HepG2 (cell line): ENCODE results near the gene CYB5D1. TPM values are rescaled to one million over a fixed set of nuclear protein-coding genes. Genes with fewer than 3 reads are reported as not detected.

ENCODE experiments used
- AGO2 ChIP-seq: fragments of 200-400 bp; formaldehyde crosslinking; optimal IDR thresholded peaks from 2 replicates; pipeline ENCODE3; 2017; ENCODE audit warnings: mild to moderate bottlenecking, low read depth, low read length, moderate library complexity
- ATM ChIP-seq: fragments of 450-650 bp; IDR thresholded peaks from 2 replicates; pipeline ENCODE4 v1.7.1; 2017; ENCODE audit warnings: mild to moderate bottlenecking, borderline replicate concordance
- BHLHE40 ChIP-seq: IDR thresholded peaks from 2 replicates; pipeline ENCODE4 v1.6.1; 2011; ENCODE audit warnings: low read length, improper control_type of control experiment
- EZH2 ChIP-seq: conservative IDR thresholded peaks from 2 replicates; pipeline ENCODE4 v1.6.1; 2012; ENCODE audit warnings: mild to moderate bottlenecking, low read depth, low read length, moderate library complexity
- GATAD2A ChIP-seq: IDR thresholded peaks from 2 replicates; pipeline ENCODE4 v1.6.1; 2016
- GFI1 ChIP-seq: sonication (generic); formaldehyde crosslinking; IDR thresholded peaks from 2 replicates; pipeline ENCODE4 v1.5.0; 2020; ENCODE audit warnings: missing genetic modification reagents, mild to moderate bottlenecking, borderline replicate concordance
- IKZF1 ChIP-seq: fragments of 450-650 bp; IDR thresholded peaks from 2 replicates; pipeline ENCODE4 v1.7.1; 2016
- ISX ChIP-seq: sonication (generic); formaldehyde crosslinking; conservative IDR thresholded peaks from 2 replicates; pipeline ENCODE4 v1.5.0; 2020; ENCODE audit warnings: missing genetic modification reagents
- MAFF ChIP-seq: IDR thresholded peaks from 2 replicates; pipeline ENCODE4 v1.6.1; 2011; ENCODE audit warnings: low read depth, low read length, improper control_type of control experiment
- MBD4 ChIP-seq: IDR thresholded peaks from 2 replicates; pipeline ENCODE4 v1.6.1; 2012; ENCODE audit warnings: low read length, inconsistent platforms, borderline replicate concordance
- MEIS2 ChIP-seq: sonication (generic); formaldehyde crosslinking; IDR thresholded peaks from 2 replicates; pipeline ENCODE4 v1.9.0; 2021; ENCODE audit warnings: mild to moderate bottlenecking, missing genetic modification reagents
- MLLT10 ChIP-seq: sonication (generic); formaldehyde crosslinking; IDR thresholded peaks from 2 replicates; pipeline ENCODE4 v1.4.0; 2020; ENCODE audit warnings: missing genetic modification reagents
- NCOA2 ChIP-seq: sonication (generic); formaldehyde crosslinking; IDR thresholded peaks from 2 replicates; pipeline ENCODE4 v1.8.0; 2022; ENCODE audit warnings: inconsistent platforms
- PAF1 ChIP-seq: IDR thresholded peaks from 2 replicates; pipeline ENCODE4 v1.6.1; 2016; ENCODE audit warnings: missing genetic modification reagents, missing compliant biosample characterization
- PHF20 ChIP-seq: sonication (generic); formaldehyde crosslinking; IDR thresholded peaks from 2 replicates; pipeline ENCODE4 v1.5.0; 2020; ENCODE audit warnings: mild to moderate bottlenecking, missing genetic modification reagents
- RAD21 ChIP-seq: fragments of 450-650 bp; formaldehyde crosslinking; IDR thresholded peaks from 2 replicates; pipeline ENCODE4 v1.5.0; 2020; ENCODE audit warnings: mild to moderate bottlenecking
- RARG ChIP-seq: sonication (generic); formaldehyde crosslinking; IDR thresholded peaks from 2 replicates; pipeline ENCODE4 v1.4.0; 2020; ENCODE audit warnings: low read depth, mild to moderate bottlenecking, missing genetic modification reagents
- RELA ChIP-seq: sonication (generic); formaldehyde crosslinking; IDR thresholded peaks from 2 replicates; pipeline ENCODE4 v1.4.0; 2020; ENCODE audit warnings: missing genetic modification reagents
- RFX1 ChIP-seq: fragments of 450-650 bp; IDR thresholded peaks from 2 replicates; pipeline ENCODE4 v1.6.1; 2017
- RXRB ChIP-seq: IDR thresholded peaks from 2 replicates; pipeline ENCODE4 v1.6.1; 2016; ENCODE audit warnings: borderline replicate concordance, missing genetic modification reagents, missing compliant biosample characterization
- SKI ChIP-seq: fragments of 450-650 bp; IDR thresholded peaks from one replicate; pipeline ENCODE4 v1.6.1; 2018; ENCODE audit warnings: mild to moderate bottlenecking; ENCODE audit not compliant: partially characterized antibody
- SMAD1 ChIP-seq: sonication (generic); formaldehyde crosslinking; IDR thresholded peaks from 2 replicates; pipeline ENCODE4 v1.4.0; 2020; ENCODE audit warnings: missing genetic modification reagents, low read depth, mild to moderate bottlenecking, borderline replicate concordance
- THAP8 ChIP-seq: sonication (generic); formaldehyde crosslinking; IDR thresholded peaks from 2 replicates; pipeline ENCODE4 v1.5.1; 2020; ENCODE audit warnings: missing genetic modification reagents, mild to moderate bottlenecking, borderline replicate concordance
- XBP1 ChIP-seq: sonication (generic); formaldehyde crosslinking; IDR thresholded peaks from 2 replicates; pipeline ENCODE4 v1.5.0; 2020; ENCODE audit warnings: missing genetic modification reagents
- ZBTB33 ChIP-seq: sonication (generic); formaldehyde crosslinking; IDR thresholded peaks from 2 replicates; pipeline ENCODE4 v1.4.0; 2020; ENCODE audit warnings: missing genetic modification reagents
- ZFP82 ChIP-seq: sonication (generic); formaldehyde crosslinking; IDR thresholded peaks from 2 replicates; pipeline ENCODE4 v1.5.1; 2020; ENCODE audit warnings: mild to moderate bottlenecking, missing genetic modification reagents, borderline replicate concordance
- ZNF143 ChIP-seq: sonication (generic); formaldehyde crosslinking; IDR thresholded peaks from 2 replicates; pipeline ENCODE4 v1.4.0; 2020; ENCODE audit warnings: missing genetic modification reagents
- ZNF343 ChIP-seq: sonication (generic); formaldehyde crosslinking; IDR thresholded peaks from 2 replicates; pipeline ENCODE4 v1.4.0; 2020; ENCODE audit warnings: mild to moderate bottlenecking, missing genetic modification reagents
- ZNF547 ChIP-seq: sonication (generic); formaldehyde crosslinking; IDR thresholded peaks from 2 replicates; pipeline ENCODE4 v1.5.1; 2020; ENCODE audit warnings: mild to moderate bottlenecking, missing genetic modification reagents
- ZNF678 ChIP-seq: sonication (generic); formaldehyde crosslinking; IDR thresholded peaks from 2 replicates; pipeline ENCODE4 v1.4.0; 2020; ENCODE audit warnings: mild to moderate bottlenecking, missing genetic modification reagents
- ZNF776 ChIP-seq: sonication (generic); formaldehyde crosslinking; IDR thresholded peaks from 2 replicates; pipeline ENCODE4 v1.4.0; 2020; ENCODE audit warnings: mild to moderate bottlenecking, missing genetic modification reagents
- polyA plus RNA-seq, 8 experiments: library from polyadenylated mRNA; depleted of rRNA in 3 of 8; stranded (reverse) in 7 of 8; unstranded in 1 of 8; fragments of >200 nt; fragmentation: Illumina TruSeq in 4 of 8; extraction: Trizol in 4 of 8; gene quantifications; 2 replicates each; pipeline versions ENCODE4 v1.2.1 to v1.2.3, GENCODE V29; 2011 to 2016; ENCODE audit warnings: low read depth in 4 of 8, missing spikeins in 1 of 8, mixed read lengths in 1 of 8; ENCODE audit not compliant: insufficient read depth in 1 of 8
- total RNA-seq, 5 experiments: library from RNA; depleted of rRNA; stranded (reverse); fragments of >200 nt; fragmentation: Illumina TruSeq; extraction: Trizol; gene quantifications; 2 replicates each; pipeline ENCODE4 v1.2.3, GENCODE V29; 2016; ENCODE audit warnings: low read depth in 1 of 5

The CYB5D1 gene
- total and polyA plus RNA-seq, 2 of the 13 experiments (the other 11 are each of a cell fraction or from before 2014, with no cell fraction given): 8.9 to 17.0 TPM

- TF ChIP-seq GFI1 (CRISPR knock-in tag) (no peak), RXRB (CRISPR knock-in tag) (peak; percentile 8; the same call in 1 of the 2 replicates), MBD4 (no peak), MLLT10 (CRISPR knock-in tag) (no peak), ISX (CRISPR knock-in tag) (no peak), RELA (CRISPR knock-in tag) (no peak), EZH2 (no peak), GATAD2A (0 out of 2 replicates have a peak, but pooled peaks have one; percentile 13), BHLHE40 (no peak), ZNF776 (CRISPR knock-in tag) (no peak), SKI (peak; percentile 38), RAD21 (peak; percentile 78), RFX1 (peak; percentile 86), ZFP82 (CRISPR knock-in tag) (no peak), ZNF547 (CRISPR knock-in tag) (peak; percentile 37; the same call in 1 of the 2 replicates), MEIS2 (CRISPR knock-in tag) (peak; percentile 78), PAF1 (CRISPR knock-in tag) (0 out of 2 replicates have a peak, but pooled peaks have one; percentile 80), AGO2 (peak; percentile 88), ATM (no peak), ZNF143 (CRISPR knock-in tag) (peak; percentile 92), ZNF343 (CRISPR knock-in tag) (no peak), THAP8 (no peak), ZNF678 (no peak), PHF20 (CRISPR knock-in tag) (peak; percentile 43; the same call in 1 of the 2 replicates), XBP1 (CRISPR knock-in tag) (no peak), MAFF (no peak), NCOA2 (CRISPR knock-in tag) (peak; percentile 45; the same call in 1 of the 2 replicates), IKZF1 (no peak), RARG (CRISPR knock-in tag) (no peak), ZBTB33 (no peak), SMAD1 (CRISPR knock-in tag) (0 out of 2 replicates have a peak, but pooled peaks have one; percentile 60)
These were observed 741 bp upstream of the CYB5D1 start, which contains the start of gene NAA38 (continued) for GRCh38 chr17:7856811-7857712.
